ENCODE measurements around the gene PHACTR1.
"Not testable (repeated sequence)": the region's sequence is repeated elsewhere in the genome, so short reads cannot be mapped to it uniquely, and the experiment has no call there.

PHACTR1 gene

GRCh38 chr6:12716298-12716916, at the start of gene PHACTR1:
PHACTR1 (plus strand) TSS chr6:12716767.
- no peak for DNase-seq

DNA sequence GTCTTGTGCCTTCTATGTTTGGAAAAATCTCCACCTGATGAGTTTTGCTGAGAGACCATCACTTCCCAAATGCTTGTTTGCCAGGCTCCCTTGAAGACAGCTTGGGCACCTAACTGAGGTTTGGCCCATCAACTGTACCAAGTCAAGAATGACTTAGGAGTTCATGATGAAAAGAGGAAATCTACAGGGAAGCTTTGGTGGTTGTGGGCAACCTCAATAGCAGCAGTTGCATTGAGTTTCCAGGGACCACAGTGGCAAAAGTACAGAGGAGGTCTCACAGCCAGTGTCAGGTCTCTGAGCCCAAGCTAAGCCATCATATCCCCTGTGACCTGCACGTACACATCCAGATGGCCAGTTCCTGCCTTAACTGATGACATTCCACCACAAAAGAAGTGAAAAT, 49.7 kb upstream of the PHACTR1 start:
- DNase-seq, result no peak

- DNase-seq, result no peak
These were observed 40.6 kb upstream of the PHACTR1 start for GRCh38 chr6:12675931-12676330.

- no peak for DNase-seq
These were observed 37.2 kb upstream of the PHACTR1 start for GRCh38 chr6:12679341-12679740.

DNA sequence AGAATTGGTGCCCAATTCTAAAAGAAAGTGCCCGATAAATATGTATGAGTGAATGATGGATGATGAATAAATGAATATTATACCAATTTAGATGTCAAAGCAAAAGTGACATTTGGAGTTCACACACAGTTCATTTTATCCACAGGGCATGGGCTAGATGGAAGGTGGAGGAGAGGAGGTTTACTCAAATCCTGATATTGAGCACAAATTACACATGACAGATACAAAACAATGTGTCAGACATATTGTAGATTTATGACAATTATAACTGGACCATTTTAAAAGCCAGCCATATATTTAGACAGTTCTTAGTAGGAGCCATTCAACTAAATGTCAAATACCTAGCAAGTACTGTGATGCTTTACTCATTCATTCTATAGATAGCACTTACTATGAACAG, 23.4 kb upstream of the PHACTR1 start:
- no peak for DNase-seq

GRCh38 chr6:12698298-12698697, 18.3 kb upstream of the PHACTR1 start:
- no peak for DNase-seq

DNA sequence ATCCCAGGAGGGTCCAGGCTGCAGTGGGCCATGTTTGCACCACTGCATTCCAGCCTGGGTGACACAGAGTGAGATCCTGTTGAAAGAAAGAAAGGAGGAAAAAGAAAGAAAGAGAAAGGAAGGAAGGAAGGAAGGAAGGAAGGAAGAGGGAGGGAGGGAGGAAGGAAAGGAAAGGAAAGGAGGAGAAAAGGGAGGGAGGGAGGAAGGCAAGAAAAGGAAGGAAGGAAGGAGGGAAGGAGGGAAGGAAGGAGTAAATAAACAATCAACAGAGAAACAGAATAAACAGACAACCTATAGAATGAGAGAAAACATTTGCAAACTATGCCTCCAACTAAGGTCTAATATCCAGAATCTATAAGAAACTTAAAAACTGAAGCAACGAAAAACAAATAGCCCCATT, 11.6 kb upstream of the PHACTR1 start:
- no peak for DNase-seq

- no peak for DNase-seq
These were observed 7.5 kb upstream of the PHACTR1 start for GRCh38 chr6:12709116-12709515.

DNA sequence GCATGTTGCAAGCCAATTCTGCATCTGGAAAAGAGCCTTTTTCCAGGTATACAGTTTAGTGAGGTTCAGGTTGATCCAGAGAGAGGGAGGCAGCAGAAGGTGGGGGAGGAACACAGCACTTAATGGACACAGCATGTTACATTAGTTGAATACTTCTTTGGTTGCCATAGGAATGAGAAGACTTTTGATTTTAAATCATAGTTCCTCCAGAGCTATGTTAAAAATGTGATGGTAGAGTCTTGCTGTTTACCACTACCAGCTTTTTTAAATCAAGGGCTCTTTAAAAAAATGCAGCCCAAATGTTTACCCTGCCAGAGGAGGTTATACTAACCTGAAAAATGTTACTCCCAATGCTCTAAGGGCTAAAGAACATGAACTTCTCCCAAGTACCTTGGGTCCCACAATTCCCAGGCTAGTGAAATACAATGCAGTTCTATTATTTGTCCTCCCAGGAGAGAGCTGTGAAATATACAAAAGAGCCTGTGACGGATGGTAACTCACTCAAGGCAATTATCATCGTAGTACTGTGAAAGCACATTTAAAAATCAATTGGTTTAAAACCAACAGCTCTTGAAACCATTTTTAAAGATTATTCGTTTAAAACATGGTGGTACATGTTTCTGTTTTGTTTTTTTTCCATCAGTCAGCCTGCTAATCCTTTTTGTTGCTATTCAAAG, 6.9 kb upstream of the PHACTR1 start:
- DNase-seq, result no peak

DNA sequence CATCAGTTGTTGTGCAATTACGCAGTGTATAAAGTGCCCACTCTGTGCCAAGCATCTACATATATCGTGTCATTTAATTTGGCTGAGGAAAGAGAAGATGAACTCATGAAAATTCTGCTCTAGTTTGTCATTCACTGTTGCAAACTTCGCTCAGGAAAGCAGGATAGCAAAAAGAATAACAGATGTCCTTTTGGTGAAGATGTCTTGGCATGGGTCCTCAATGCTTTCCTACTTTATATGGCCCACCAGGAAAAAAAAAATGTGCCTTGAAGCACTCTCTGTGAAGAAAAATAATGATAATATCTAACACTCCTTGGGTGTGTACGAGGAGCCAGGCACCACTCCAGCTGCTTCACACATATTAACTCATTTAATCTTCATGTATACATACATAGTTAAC, 5.6 kb upstream of the PHACTR1 start:
- no peak for DNase-seq

DNA sequence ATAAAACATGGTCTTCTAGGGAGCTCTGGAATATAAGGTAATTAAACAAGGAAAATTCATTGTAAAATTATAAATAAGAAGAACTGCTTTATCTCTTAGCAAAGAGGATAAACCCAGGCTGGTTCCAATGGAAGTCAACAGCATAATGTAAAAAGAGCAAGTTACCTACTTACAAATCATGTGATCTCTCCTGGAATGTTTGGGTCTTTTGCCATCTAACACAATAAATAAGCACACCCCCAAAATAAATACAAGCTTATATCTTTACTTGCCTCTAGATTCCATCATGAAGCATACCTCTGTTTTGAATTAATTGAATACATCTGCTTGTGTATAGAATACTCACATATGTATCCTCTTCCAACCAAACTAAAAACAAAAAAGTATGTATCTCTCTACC, 2.5 kb upstream of the PHACTR1 start:
- DNase-seq, result no peak

DNA sequence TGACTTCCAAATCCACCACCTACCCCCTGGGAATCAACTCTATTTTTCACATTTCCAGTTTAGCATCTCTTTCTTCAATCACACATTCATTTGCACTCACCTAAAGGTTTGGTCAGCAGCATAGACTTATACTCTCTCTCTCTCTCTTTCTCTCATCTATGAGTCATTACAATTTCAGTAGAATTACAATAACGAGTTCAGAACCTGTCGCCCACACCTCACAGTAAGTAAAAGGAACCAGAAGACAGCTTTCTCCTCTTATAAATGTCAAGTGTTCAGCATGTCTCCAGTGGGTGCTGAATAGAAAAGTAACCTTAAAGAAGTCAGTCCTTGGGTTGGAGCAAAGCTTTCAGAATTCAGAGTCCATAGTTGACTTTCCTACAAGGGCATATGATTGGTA, 1.1 kb upstream of the PHACTR1 start:
- DNase-seq, result no peak

DNA sequence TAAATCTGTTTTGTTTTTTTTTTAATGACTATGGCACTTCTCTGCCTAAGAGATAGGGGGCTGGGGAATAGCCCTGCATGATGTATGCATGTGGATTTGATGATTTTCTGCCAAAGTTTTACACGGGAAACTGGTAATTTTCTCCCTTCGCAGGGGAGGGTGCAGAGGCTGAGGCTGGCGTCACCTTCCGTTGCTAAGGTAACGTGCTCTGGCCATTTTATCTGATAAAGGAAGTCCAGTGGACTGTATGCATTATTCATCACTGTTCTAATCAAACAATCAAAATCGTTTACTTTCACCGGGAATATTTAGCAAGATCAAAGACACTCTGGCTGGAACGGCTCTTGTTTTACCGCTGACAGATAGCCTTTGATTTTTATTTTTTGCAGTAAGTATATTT, 789 bp downstream of the PHACTR1 start:
- no peak for DNase-seq

- no peak for DNase-seq
These were observed 1.4 kb downstream of the PHACTR1 start for GRCh38 chr6:12718015-12718414.

- DNase-seq, result no peak
These were observed 2.5 kb downstream of the PHACTR1 start for GRCh38 chr6:12719017-12719416.

DNA sequence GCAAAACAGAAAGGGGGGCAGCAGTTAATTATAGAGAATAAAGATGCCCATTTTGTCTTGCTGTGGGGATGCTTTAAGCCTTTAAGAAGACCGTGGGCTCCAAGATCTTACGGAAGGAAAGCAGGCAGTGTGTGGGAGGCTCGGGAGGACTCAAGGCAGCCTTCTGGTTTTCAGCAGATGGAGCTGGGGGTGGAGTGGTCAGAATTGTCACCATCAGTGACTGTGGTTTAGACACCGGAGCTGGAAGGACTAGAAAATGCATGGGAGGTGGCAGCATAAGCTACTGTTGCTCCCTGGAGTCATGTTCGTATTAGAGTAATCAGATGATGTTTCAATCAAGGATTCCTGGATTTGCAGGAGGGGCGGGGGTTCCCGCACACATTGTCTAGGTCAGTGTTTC, 3.7 kb downstream of the PHACTR1 start:
- no peak for DNase-seq

DNA sequence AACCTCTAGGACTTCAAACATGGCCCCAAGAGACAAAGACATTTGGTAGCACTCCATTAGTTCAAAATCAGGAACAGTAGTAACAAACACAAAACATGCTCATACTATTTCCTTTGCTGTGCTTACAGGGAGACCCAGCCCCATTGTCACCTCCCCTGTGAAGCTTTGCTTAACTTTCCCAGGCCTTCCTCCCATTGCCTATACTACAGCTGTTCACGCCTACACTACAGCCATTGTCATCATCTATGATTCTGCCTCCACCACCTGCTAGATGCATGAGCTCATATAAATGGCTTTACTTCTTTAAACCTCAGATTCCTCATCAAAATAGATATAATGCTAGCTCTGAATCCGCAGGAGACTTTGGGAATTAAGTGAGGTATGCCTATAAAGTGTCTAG, 8.7 kb downstream of the PHACTR1 start:
- DNase-seq, result no peak

GRCh38 chr6:12729467-12729866, 12.9 kb downstream of the PHACTR1 start:
- DNase-seq, result no peak

DNA sequence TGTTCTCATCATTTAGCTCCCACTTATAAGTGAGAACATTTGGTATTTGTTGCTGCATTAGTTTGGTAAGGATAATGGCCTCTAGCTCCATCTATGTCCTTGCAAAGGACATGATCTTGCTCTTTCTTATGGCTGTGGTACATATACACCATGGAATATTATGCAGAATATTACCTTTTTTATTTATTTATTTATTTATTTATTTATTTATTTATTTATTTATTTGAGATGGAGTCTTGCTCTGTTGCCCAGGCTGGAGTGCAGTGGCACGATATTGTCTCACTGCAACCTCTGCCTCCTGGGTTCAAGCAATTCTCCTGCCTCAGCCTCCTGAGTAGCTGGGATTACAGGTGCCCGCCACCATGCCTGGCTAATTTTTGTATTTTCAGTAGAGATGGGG, 14.2 kb downstream of the PHACTR1 start:
- not testable (repeated sequence) for DNase-seq

GRCh38 chr6:12733876-12734275, 17.3 kb downstream of the PHACTR1 start:
- no peak for DNase-seq

DNA sequence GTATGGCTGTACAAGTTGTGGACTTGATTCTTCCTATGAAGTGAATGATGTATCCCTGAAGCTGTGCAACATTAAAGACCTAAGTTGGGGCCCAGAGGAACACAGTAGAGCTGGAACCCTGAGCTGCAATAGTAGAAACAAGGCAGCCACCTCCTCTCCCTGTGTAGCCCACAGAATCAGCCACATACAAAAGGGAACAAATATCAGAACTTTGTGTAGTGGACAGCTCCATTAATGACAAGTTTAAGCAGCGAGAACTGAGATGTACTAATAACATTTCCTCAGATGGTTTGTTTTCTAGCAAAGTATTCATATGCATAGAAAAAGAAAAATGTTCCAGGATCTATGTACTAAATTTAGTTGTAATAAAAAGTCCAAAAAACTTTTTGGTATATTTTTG, 19.2 kb downstream of the PHACTR1 start:
- no peak for DNase-seq

DNA sequence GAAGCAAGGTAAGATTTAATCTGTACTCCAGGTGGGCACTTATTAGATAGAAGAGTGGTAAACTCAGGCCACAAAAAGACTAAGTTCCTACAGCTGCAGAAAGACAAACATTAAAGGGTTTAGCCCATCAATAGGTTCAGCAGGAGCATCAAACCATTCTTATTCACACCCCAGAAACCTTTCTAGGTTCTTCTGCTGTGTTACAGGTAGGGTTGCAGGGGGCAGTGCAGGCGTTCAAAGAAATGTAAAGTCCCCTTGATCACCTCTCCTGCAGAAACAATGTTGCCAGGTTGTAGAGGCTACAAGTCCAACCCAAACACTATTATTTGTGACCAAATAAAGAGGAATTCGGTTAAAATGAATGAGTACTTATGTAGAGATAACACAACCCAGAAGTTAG, 31.8 kb downstream of the PHACTR1 start:
- DNase-seq, result no peak

DNA sequence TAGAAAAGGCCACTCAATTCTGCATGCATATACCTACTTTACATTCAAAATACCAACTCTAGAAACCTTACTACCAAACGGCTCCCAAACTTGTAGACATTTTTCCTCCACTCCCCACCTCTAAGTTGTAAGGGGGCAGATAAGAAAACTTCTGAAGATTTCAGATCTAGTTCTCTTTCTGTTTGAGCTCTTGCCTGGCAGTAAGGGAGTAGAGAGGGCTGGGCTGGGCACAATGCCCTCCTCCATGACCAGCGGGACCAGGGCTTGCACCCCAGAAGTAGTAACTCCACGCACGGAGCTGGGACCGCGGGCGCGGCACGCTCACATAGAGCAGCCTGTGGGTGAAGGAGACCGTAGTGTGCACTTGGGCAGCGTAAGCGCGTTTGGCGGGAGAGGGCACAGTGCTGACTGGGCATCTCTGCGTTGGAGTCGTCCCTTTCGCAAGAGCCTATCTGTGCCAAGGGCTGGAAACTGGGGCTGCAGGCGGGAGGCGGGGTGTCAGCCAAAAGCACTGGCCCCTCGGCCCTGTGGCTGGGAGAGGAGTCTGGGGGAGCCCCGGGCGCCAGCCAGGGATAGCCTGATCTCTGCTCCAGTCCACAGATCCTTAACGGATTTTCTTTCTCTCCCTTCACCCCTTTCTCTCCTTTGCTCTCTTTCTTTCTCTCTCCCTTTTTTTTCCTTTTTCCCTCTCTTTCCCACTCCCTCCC, 32.4 kb downstream of the PHACTR1 start:
- no peak for DNase-seq

Measured in DMS 273 treated with DMSO at 0.1 percent for 48 hours (cell line).